SK-N-SH treated with all-trans-retinoic acid at 6 μM for 48 hours (cell line): ENCODE data around the gene ZBTB7B.

ENCODE experiments used
- ATAC-seq: fragments of 200-7000 bp; cut with Tn5 transposase; 3 replicates; pipeline ENCODE4 v1.9.1; 2020; ENCODE audit warnings: mild to moderate bottlenecking, moderate library complexity
- ARNTL ChIP-seq: fragments of 450-650 bp; formaldehyde crosslinking; IDR thresholded peaks from 2 replicates; pipeline ENCODE4 v1.5.0; 2020; ENCODE audit warnings: low read depth, mild to moderate bottlenecking, moderate library complexity, borderline replicate concordance
- BACH2 ChIP-seq: fragments of 250-450 bp; sonication (Bioruptor Pico); IDR thresholded peaks from 2 replicates; pipeline ENCODE4 v1.9.0; 2021; ENCODE audit warnings: mild to moderate bottlenecking, borderline replicate concordance
- CREB5 ChIP-seq: fragments of 250-450 bp; sonication (Bioruptor Pico); IDR thresholded peaks from 2 replicates; pipeline ENCODE4 v1.5.1; 2020; ENCODE audit warnings: low read depth, mild to moderate bottlenecking, moderate library complexity
- CSDC2 ChIP-seq: fragments of 250-450 bp; sonication (Bioruptor Pico); IDR thresholded peaks from 2 replicates; pipeline ENCODE4 v1.5.0; 2020; ENCODE audit warnings: mild to moderate bottlenecking, moderate library complexity
- CSRNP3 ChIP-seq: fragments of 250-450 bp; sonication (Bioruptor Pico); IDR thresholded peaks from 2 replicates; pipeline ENCODE4 v1.5.1; 2021; ENCODE audit warnings: mild to moderate bottlenecking, moderate library complexity
- ESRRG ChIP-seq: fragments of 250-450 bp; sonication (Bioruptor Pico); IDR thresholded peaks from 2 replicates; pipeline ENCODE4 v1.6.1; 2021; ENCODE audit warnings: mild to moderate bottlenecking
- GLIS3 ChIP-seq: fragments of 250-450 bp; sonication (Bioruptor Pico); IDR thresholded peaks from 2 replicates; pipeline ENCODE4 v1.5.0; 2020; ENCODE audit warnings: mild to moderate bottlenecking, moderate library complexity
- ISL1 ChIP-seq: fragments of 250-450 bp; sonication (Bioruptor Pico); IDR thresholded peaks from 2 replicates; pipeline ENCODE4 v2.1.2; 2022; ENCODE audit warnings: mild to moderate bottlenecking, moderate library complexity
- OSR1 ChIP-seq: fragments of 250-450 bp; sonication (Bioruptor Pico); IDR thresholded peaks from 2 replicates; pipeline ENCODE4 v1.8.0; 2022; ENCODE audit warnings: moderate library complexity, mild to moderate bottlenecking, inconsistent platforms
- PATZ1 ChIP-seq: fragments of 250-450 bp; sonication (Bioruptor Pico); IDR thresholded peaks from 2 replicates; pipeline ENCODE4 v1.8.0; 2020; ENCODE audit warnings: mild to moderate bottlenecking, moderate library complexity, borderline replicate concordance
- POU6F1 ChIP-seq: fragments of 250-450 bp; sonication (Bioruptor Pico); IDR thresholded peaks from 2 replicates; pipeline ENCODE4 v1.8.0; 2021; ENCODE audit warnings: low read depth, mild to moderate bottlenecking, moderate library complexity, borderline replicate concordance
- RARB ChIP-seq: fragments of 250-450 bp; sonication (Bioruptor Pico); IDR thresholded peaks from 2 replicates; pipeline ENCODE4 v1.8.0; 2021; ENCODE audit warnings: mild to moderate bottlenecking, moderate library complexity
- TCF4 ChIP-seq: fragments of 250-450 bp; sonication (Bioruptor Pico); IDR thresholded peaks from 2 replicates; pipeline ENCODE4 v1.8.0; 2021; ENCODE audit warnings: mild to moderate bottlenecking, moderate library complexity, borderline replicate concordance
- TOX ChIP-seq: fragments of 250-450 bp; sonication (Bioruptor Pico); IDR thresholded peaks from 2 replicates; pipeline ENCODE4 v1.8.0; 2021; ENCODE audit warnings: mild to moderate bottlenecking, moderate library complexity, borderline replicate concordance
- TSHZ2 ChIP-seq: fragments of 250-450 bp; sonication (Bioruptor Pico); IDR thresholded peaks from 2 replicates; pipeline ENCODE4 v1.5.0; 2020; ENCODE audit warnings: mild to moderate bottlenecking, moderate library complexity
- ZC3H10 ChIP-seq: fragments of 250-450 bp; sonication (Bioruptor Pico); IDR thresholded peaks from 2 replicates; pipeline ENCODE4 v1.5.1; 2021; ENCODE audit warnings: mild to moderate bottlenecking, moderate library complexity
- ZFP3 ChIP-seq: fragments of 250-450 bp; sonication (Bioruptor Pico); IDR thresholded peaks from 2 replicates; pipeline ENCODE4 v1.5.0; 2020; ENCODE audit warnings: mild to moderate bottlenecking, moderate library complexity
- ZFP30 ChIP-seq: fragments of 450-650 bp; formaldehyde crosslinking; IDR thresholded peaks from 2 replicates; pipeline ENCODE4 v1.5.0; 2022; ENCODE audit warnings: mild to moderate bottlenecking, moderate library complexity
- ZNF565 ChIP-seq: fragments of 450-650 bp; formaldehyde crosslinking; conservative IDR thresholded peaks from 2 replicates; pipeline ENCODE4 v1.5.0; 2020; ENCODE audit warnings: low read depth, mild to moderate bottlenecking, moderate library complexity
- ZNF8 ChIP-seq: fragments of 450-650 bp; formaldehyde crosslinking; IDR thresholded peaks from 2 replicates; pipeline ENCODE4 v1.5.0; 2020; ENCODE audit warnings: mild to moderate bottlenecking, moderate library complexity

Gene ZBTB7B

GRCh38 chr1:154999571-155000410 is 2.8 kb upstream of the ZBTB7B start:
- TF ChIP-seq ZNF8 (CRISPR knock-in tag) (no peak), ZC3H10 (CRISPR knock-in tag) (no peak), RARB (CRISPR knock-in tag) (no peak), ZNF565 (no peak), CSDC2 (CRISPR knock-in tag) (no peak), POU6F1 (CRISPR knock-in tag) (no peak), ARNTL (no peak), CREB5 (CRISPR knock-in tag) (no peak), TCF4 (no peak)
- no peak for ATAC-seq

GRCh38 chr1:155000411-155000725 is 2.2 kb upstream of the ZBTB7B start:
- TF ChIP-seq CSRNP3 (CRISPR knock-in tag) (no peak), ZNF8 (CRISPR knock-in tag) (no peak), ZFP3 (CRISPR knock-in tag) (no peak), CREB5 (CRISPR knock-in tag) (no peak), RARB (CRISPR knock-in tag) (no peak), ISL1 (CRISPR knock-in tag) (no peak), OSR1 (no peak), ZNF565 (no peak), TCF4 (no peak), ESRRG (no peak), BACH2 (CRISPR knock-in tag) (no peak), CSDC2 (CRISPR knock-in tag) (no peak)
- peak; percentile 0 for ATAC-seq

- peak; percentile 66 for ATAC-seq
- TF ChIP-seq ZFP30, result no peak
- TF ChIP-seq RARB (CRISPR knock-in tag), result peak; percentile 53; the same call in 1 of the 2 replicates
- peak; percentile 69; the same call in 1 of the 2 replicates for TF ChIP-seq TOX (CRISPR knock-in tag)
- peak; percentile 95; the same call in 1 of the 2 replicates for TF ChIP-seq POU6F1 (CRISPR knock-in tag)
- peak; percentile 50; the same call in 1 of the 2 replicates for TF ChIP-seq GLIS3 (CRISPR knock-in tag)
- TF ChIP-seq ZNF8 (CRISPR knock-in tag), result no peak
- peak; percentile 89 for TF ChIP-seq PATZ1 (CRISPR knock-in tag)
- TF ChIP-seq TSHZ2 (CRISPR knock-in tag), result peak; percentile 58; the same call in 1 of the 2 replicates
- TF ChIP-seq, all 23 proteins: peak for 6
Measured at GRCh38 chr1:155000726-155001424, 1.7 kb upstream of the ZBTB7B start.
